Spleen (tissue), 11 donors: ENCODE data around the gene HSD17B1. TPM values are rescaled to one million over a fixed set of nuclear protein-coding genes. Genes with fewer than 3 reads are reported as not detected.

Experiments used
- DNase-seq: peaks from one replicate; pipeline ENCODE4 v3.0.0-alpha.2; 2020
- H3K27ac ChIP-seq, 8 donors: fragments of 200-600 bp; sonication (generic) in 7 of 8; 1 replicate in 4 of 8; 2 replicates in 4 of 8; pipeline versions ENCODE4 v1.5.0 to v1.8.0; 2016 to 2021; ENCODE audit warnings: inconsistent platforms in 4 of 8, mild to moderate bottlenecking in 4 of 8, moderate library complexity in 1 of 8
- H3K27me3 ChIP-seq, 7 donors: fragments of 200-600 bp; sonication (generic) in 6 of 7; replicated peaks in 1 of 7; 1 replicate in 4 of 7; 2 replicates in 3 of 7; pipeline versions ENCODE4 v1.5.0 to v1.8.0; 2016 to 2021; ENCODE audit warnings: inconsistent platforms in 3 of 7, mild to moderate bottlenecking in 1 of 7
- H3K36me3 ChIP-seq, 6 donors: fragments of 200-600 bp; sonication (generic) in 5 of 6; 1 replicate in 4 of 6; 2 replicates in 2 of 6; pipeline versions ENCODE4 v1.5.0 to v1.8.0; 2016 to 2021; ENCODE audit warnings: inconsistent platforms in 2 of 6
- H3K4me1 ChIP-seq, 6 donors: fragments of 200-600 bp; sonication (generic) in 5 of 6; 1 replicate in 3 of 6; 2 replicates in 3 of 6; pipeline versions ENCODE4 v1.5.0 to v1.8.0; 2016 to 2021; ENCODE audit warnings: inconsistent platforms in 3 of 6
- H3K4me3 ChIP-seq, 8 donors: fragments of 200-600 bp; sonication (generic) in 7 of 8; 1 replicate in 4 of 8; 2 replicates in 4 of 8; pipeline versions ENCODE4 v1.5.0 to v1.8.0; 2016 to 2021; ENCODE audit warnings: inconsistent platforms in 4 of 8, mild to moderate bottlenecking in 4 of 8, moderate library complexity in 2 of 8
- H3K9me3 ChIP-seq, 8 donors: fragments of 200-600 bp; sonication (generic) in 7 of 8; 1 replicate in 4 of 8; 2 replicates in 4 of 8; pipeline versions ENCODE4 v1.5.0 to v1.8.0; 2016 to 2021; ENCODE audit warnings: inconsistent platforms in 4 of 8
- CTCF ChIP-seq, 11 experiments: fragments of 200-600 bp in 7 of 11; fragments of 450-650 bp in 4 of 11; sonication (generic) in 4 of 11; IDR thresholded peaks in 8 of 11; conservative IDR thresholded peaks in 3 of 11; 1 replicate in 7 of 11; 2 replicates in 4 of 11; pipeline versions ENCODE4 v1.4.0 to v1.8.0; 2016 to 2021; ENCODE audit warnings: antibody characterized with exemption in 11 of 11, inconsistent platforms in 4 of 11, mild to moderate bottlenecking in 1 of 11
- POLR2A ChIP-seq, 3 donors: fragments of 450-650 bp; IDR thresholded peaks; one replicate each; pipeline ENCODE4 v1.5.1; 2017; ENCODE audit warnings: antibody characterized with exemption in 3 of 3, mild to moderate bottlenecking in 1 of 3
- POLR2AphosphoS5 ChIP-seq, 3 donors: sonication (generic); formaldehyde crosslinking; IDR thresholded peaks; one replicate each; pipeline ENCODE4 v1.5.1; 2017; ENCODE audit warnings: antibody characterized with exemption in 3 of 3
- WGBS, 5 donors: extraction: QIAGEN DNeasy Blood & Tissue Kit in 3 of 5; methylation state at CpG; one replicate each; pipeline versions ENCODE4 v1.1.5 to v1.1.7; 2013 to 2018; 5-methylcytosine and 5-hydroxymethylcytosine counted together
- intact Hi-C: fragments of 100-400 bp; cut with DNase I; formaldehyde crosslinking; loops from one replicate; pipeline ENCODE4 v1.15.0; 2023; ENCODE audit warnings: low total_unique reads
- polyA plus RNA-seq, 3 donors: library from polyadenylated mRNA; stranded (reverse); fragments of 200-250 nt; gene quantifications; one replicate each; pipeline ENCODE4 v1.2.1, GENCODE V29; 2013
- total RNA-seq, 7 donors: library from RNA; depleted of rRNA in 3 of 7; stranded (reverse); fragments of >200 nt in 3 of 7; fragmentation: NEBNext Ultra II Directional in 4 of 7; extraction: Animal tissue kit (Norgen Biotek cat#: 25700) in 4 of 7; gene quantifications; one replicate each; pipeline versions ENCODE4 v1.1.0 to v1.2.1, GENCODE V29; 2016 to 2021
- donor health status: healthy with polysubstance abuse.
- donor health status: DM: no; HTN: no; CAD: no; lungs with moderate emphysema.
- donor health status: DM: no; HTN: no; CAD: no.
- donor health status: Bipolar disorder and iron deficiency.
- donor health status: healthy.
- donor health status: DM: no; HTN: no; CAD: no.
- donor health status: DM: yes; HTN: yes; CAD: no.

HSD17B1 gene
- total and polyA plus RNA-seq, 10 donors = 0.54 to 5.5 (median 1.3) TPM

- no peaks in the 10 kb centered on the region for H3K9me3 ChIP-seq
- DNase-seq = no peak
- intact Hi-C loops = no loop called here
- 60 to 74% (median 62%) methylated on average over 2 of the region's 2 CpGs for WGBS, 5 donors
- peak overlapping the region in 2 of 8 donors; percentile 27 to 90 for H3K27ac ChIP-seq
- no peak overlapping the region for H3K4me3 ChIP-seq
- H3K36me3 ChIP-seq = peaks cover 9 to 76% (median 57%) of the 10 kb centered on the region in 6 donors
- no peaks in the 10 kb centered on the region for H3K27me3 ChIP-seq
- TF ChIP-seq POLR2AphosphoS5 (IDR thresholded peaks at IDR 0.05) (peak in 1 of 3 donors; percentile 10), CTCF (IDR thresholded peaks at IDR 0.05 in 8 of 11, conservative IDR thresholded peaks at IDR 0.05 in 3 of 11) (no peak)
- H3K4me1 ChIP-seq = peaks cover 13 to 57% (median 33%) of the 10 kb centered on the region in 6 donors
Observed at GRCh38 chr17:42579794-42580551, 27.2 kb downstream of the HSD17B1 start.

GRCh38 chr17:42581744-42582270, 29.1 kb downstream of the HSD17B1 start:
- H3K9me3 ChIP-seq = no peaks in the 10 kb centered on the region
- no peaks in the 10 kb centered on the region for H3K27me3 ChIP-seq
- 91 to 98% (median 95%) methylated on average over 8 to 10 of the region's 10 CpGs for WGBS, 5 donors
- H3K36me3 ChIP-seq = peaks cover 9 to 80% (median 73%) of the 10 kb centered on the region in 6 donors
- intact Hi-C loops = no loop called here
- H3K4me3 ChIP-seq = no peak overlapping the region
- no peak for TF ChIP-seq POLR2A (IDR thresholded peaks at IDR 0.05)
- TF ChIP-seq POLR2AphosphoS5 (IDR thresholded peaks at IDR 0.05) = peak in 2 of 3 donors; percentile 10 to 62
- peaks cover 12 to 59% (median 41%) of the 10 kb centered on the region in 6 donors for H3K4me1 ChIP-seq
- H3K27ac ChIP-seq = no peak overlapping the region
- no peak for DNase-seq

GRCh38 chr17:42584880-42585279, 32.2 kb downstream of the HSD17B1 start:
- TF ChIP-seq POLR2AphosphoS5 (IDR thresholded peaks at IDR 0.05) = no peak
- no peak for TF ChIP-seq CTCF (IDR thresholded peaks at IDR 0.05 in 8 of 11, conservative IDR thresholded peaks at IDR 0.05 in 3 of 11)
- Histone ChIP-seq H3K9me3 (no peaks in the 10 kb centered on the region), H3K4me1 (peaks cover 0 to 46% (median 27%) of the 10 kb centered on the region in 6 donors), H3K27me3 (no peaks in the 10 kb centered on the region), H3K27ac (peak overlapping the region in 6 of 8 donors; percentile 25 to 71 (median 37)), H3K36me3 (peaks cover 9 to 100% (median 96%) of the 10 kb centered on the region in 6 donors), H3K4me3 (peak overlapping the region in 1 of 8 donors; percentile 3)
- WGBS, 5 donors = 64 to 87% (median 77%) methylated on average over 9 of the region's 9 CpGs
- no peak for DNase-seq
- intact Hi-C loops = no loop called here

GRCh38 chr17:42585353-42585752, 32.6 kb downstream of the HSD17B1 start:
- 23 to 67% (median 28%) methylated on average over 1 of the region's 1 CpG for WGBS, 5 donors
- Histone ChIP-seq H3K4me1 (peaks cover 0 to 41% (median 27%) of the 10 kb centered on the region in 6 donors), H3K27ac (peak overlapping the region in 6 of 8 donors; percentile 25 to 71 (median 37)), H3K4me3 (peak overlapping the region in 1 of 8 donors; percentile 3), H3K9me3 (no peaks in the 10 kb centered on the region), H3K36me3 (peaks cover 9 to 100% (median 96%) of the 10 kb centered on the region in 6 donors), H3K27me3 (no peaks in the 10 kb centered on the region)
- intact Hi-C loops = no loop called here
- no peak for DNase-seq
- TF ChIP-seq CTCF (IDR thresholded peaks at IDR 0.05 in 8 of 11, conservative IDR thresholded peaks at IDR 0.05 in 3 of 11) = no peak
